ENCODE results near the gene CDH12. TPM values are rescaled to one million over a fixed set of nuclear protein-coding genes. Genes with fewer than 3 reads are reported as not detected.

CDH12 gene
- total RNA-seq, 1 experiment from 2014 or later, result not detected

GRCh38 chr5:21820527-21820926 lies 1032.6 kb downstream of the CDH12 start:
- TF ChIP-seq, protein P1, sequence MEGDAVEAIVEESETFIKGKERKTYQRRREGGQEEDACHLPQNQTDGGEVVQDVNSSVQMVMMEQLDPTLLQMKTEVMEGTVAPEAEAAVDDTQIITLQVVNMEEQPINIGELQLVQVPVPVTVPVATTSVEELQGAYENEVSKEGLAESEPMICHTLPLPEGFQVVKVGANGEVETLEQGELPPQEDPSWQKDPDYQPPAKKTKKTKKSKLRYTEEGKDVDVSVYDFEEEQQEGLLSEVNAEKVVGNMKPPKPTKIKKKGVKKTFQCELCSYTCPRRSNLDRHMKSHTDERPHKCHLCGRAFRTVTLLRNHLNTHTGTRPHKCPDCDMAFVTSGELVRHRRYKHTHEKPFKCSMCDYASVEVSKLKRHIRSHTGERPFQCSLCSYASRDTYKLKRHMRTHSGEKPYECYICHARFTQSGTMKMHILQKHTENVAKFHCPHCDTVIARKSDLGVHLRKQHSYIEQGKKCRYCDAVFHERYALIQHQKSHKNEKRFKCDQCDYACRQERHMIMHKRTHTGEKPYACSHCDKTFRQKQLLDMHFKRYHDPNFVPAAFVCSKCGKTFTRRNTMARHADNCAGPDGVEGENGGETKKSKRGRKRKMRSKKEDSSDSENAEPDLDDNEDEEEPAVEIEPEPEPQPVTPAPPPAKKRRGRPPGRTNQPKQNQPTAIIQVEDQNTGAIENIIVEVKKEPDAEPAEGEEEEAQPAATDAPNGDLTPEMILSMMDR (conservative IDR thresholded peaks at IDR 0.05), result no peak
- no CpG with 5 or more reads among the region's 5 CpGs for WGBS (ENCODE audit: extremely low coverage, insufficient read length, low lambda C conversion rate)
- H2BK12ac ChIP-seq (ENCODE audit: insufficient read length, low read depth, low read length), result no peak overlapping the region

More at GRCh38 chr5:21820527-21820926, 1032.6 kb downstream of the CDH12 start:
- H3K27me3 ChIP-seq (ENCODE audit: insufficient read depth, low read length), result no peaks in the 10 kb centered on the region
- no peak overlapping the region for H3K56ac ChIP-seq (ENCODE audit: insufficient read length, low read depth, low read length)
- no peak overlapping the region for H4K8ac ChIP-seq (replicated peaks; ENCODE audit: insufficient read length, low read depth, low read length)
- H3K27me3 Mint-ChIP-seq (ENCODE audit: low read depth), result no peaks in the 10 kb centered on the region; the same call in 1 of the 2 replicates
- H2BK5ac ChIP-seq (ENCODE audit: insufficient read length, low read length), result no peak overlapping the region
- H2BK120ac ChIP-seq (ENCODE audit: low read depth, low read length, poor library complexity, severe bottlenecking), result no peak overlapping the region
- no peak overlapping the region for H4K91ac ChIP-seq (ENCODE audit: insufficient read length, low read depth, low read length)
- no peak overlapping the region for H2AFZ ChIP-seq (ENCODE audit: low read length)
- no peaks in the 10 kb centered on the region for H3K9me3 ChIP-seq (ENCODE audit: control insufficient read depth, low read depth, low read length)
- H3K36me3 Mint-ChIP-seq (ENCODE audit: insufficient read depth in 1 of 3, low read depth in 3 of 3), result no peaks in the 10 kb centered on the region
- no peak overlapping the region for H3K4me2 ChIP-seq (ENCODE audit: insufficient read depth, insufficient read length, low read length)
- H3K4me3 Mint-ChIP-seq, result no peak overlapping the region
- H3K27ac ChIP-seq (ENCODE audit: insufficient read length, low read depth, low read length), result no peak overlapping the region
- no peak overlapping the region for H4K5ac ChIP-seq (ENCODE audit: insufficient read length, low read depth, low read length)
- H3K9ac ChIP-seq (ENCODE audit: extremely low read depth, insufficient read length, low read length), result no peak overlapping the region
- H2BK20ac ChIP-seq (ENCODE audit: low read depth, low read length, poor library complexity, severe bottlenecking), result no peak overlapping the region
- H2AK5ac ChIP-seq (ENCODE audit: insufficient read length, low read length), result no peak overlapping the region
- no peak overlapping the region for H2BK15ac ChIP-seq (ENCODE audit: low read depth, low read length)
- no peak overlapping the region for H3K18ac ChIP-seq (ENCODE audit: insufficient read length, low read depth, low read length)
- H3K9me3 Mint-ChIP-seq, result no peaks in the 10 kb centered on the region
- no peak for DNase-seq
- H3K79me2 ChIP-seq (ENCODE audit: insufficient read depth, low read length), result no peaks in the 10 kb centered on the region
- H3K23ac ChIP-seq (ENCODE audit: insufficient read length, low read depth, low read length), result no peak overlapping the region
- no peaks in the 10 kb centered on the region for H4K20me1 ChIP-seq (ENCODE audit: control insufficient read depth, insufficient read depth, insufficient read length)
- H3K4me1 ChIP-seq (ENCODE audit: insufficient read depth, low read length), result no peaks in the 10 kb centered on the region
- H3K23me2 ChIP-seq (ENCODE audit: insufficient read length, low read depth, low read length, poor library complexity, severe bottlenecking), result no peaks in the 10 kb centered on the region
- no peak overlapping the region for H3K4ac ChIP-seq (ENCODE audit: low read depth, low read length)
- 0 out of 4 replicates have a peak, but pooled peaks cover 0 to 3% of the 10 kb centered on the region in 2 experiments for H3K4me1 Mint-ChIP-seq
- H3K14ac ChIP-seq (ENCODE audit: insufficient read depth, low read length), result no peak overlapping the region
- H3T11ph ChIP-seq (ENCODE audit: low read length), result no peak overlapping the region
- H3K27ac Mint-ChIP-seq, result no peak overlapping the region
- H3K79me1 ChIP-seq (ENCODE audit: insufficient read depth, low read depth, low read length, poor library complexity, severe bottlenecking), result no peaks in the 10 kb centered on the region
